ENCODE results near the gene ETS2. TPM values are rescaled to one million over a fixed set of nuclear protein-coding genes. Genes with fewer than 3 reads are reported as not detected.

The ETS2 gene
- total RNA-seq (2021; fragmentation: NEBNext Ultra II Directional; extraction: Animal tissue kit (Norgen Biotek cat#: 25700)) (42.2 and 45.1 TPM in 2 replicates), polyA plus RNA-seq (2011; rRNA removed) (10.4 and 11.0 TPM in 2 replicates), polyA minus RNA-seq (2011; rRNA and poly(A)+ RNA removed) (16.9 and 24.2 TPM in 2 replicates)
- polyA plus RNA-seq (2011; cell fraction: cytosol; rRNA removed): 11.7 TPM
- 19.7 TPM for polyA plus RNA-seq (2011; cell fraction: nucleus; rRNA removed)
- 18.4 to 22.7 TPM (median 21.9 TPM) in 4 replicates for polyA plus RNA-seq (2012, experiment 1 of 2)
- polyA plus RNA-seq (2012, experiment 2 of 2): 12.8 TPM
- polyA plus RNA-seq (2013, experiment 1 of 2): 22.6 TPM
- 22.9 TPM for polyA plus RNA-seq (2013, experiment 2 of 2)
- polyA minus RNA-seq (2011; cell fraction: cytosol; rRNA and poly(A)+ RNA removed): 17.0 TPM
- 15.5 TPM for polyA minus RNA-seq (2011; cell fraction: nucleus; rRNA and poly(A)+ RNA removed)
- long read RNA-seq, experiment 1, transcript ETS2-202 (10 exons, 3,766 nt): major isoform, 8 of 38 reads
- long read RNA-seq, experiment 1, partial matches to known transcripts: 28 of 38 reads
- long read RNA-seq, experiment 1, other reads (novel, unspliced or antisense): 2 of 38 reads
- long read RNA-seq, experiment 2, partial matches to known transcripts: 0 of 20 reads
- long read RNA-seq, experiment 2, other reads (novel, unspliced or antisense): 20 of 20 reads

- peak within 1 kb of the TSS; percentile 8; the same call in 1 of the 2 replicates for H2AFZ ChIP-seq (ENCODE audit: low read length)
- H3K14ac ChIP-seq (ENCODE audit: insufficient read length): no peak within 1 kb of the TSS
- H2BK15ac ChIP-seq (ENCODE audit: low read length): 0 out of 2 replicates have a peak within 1 kb of the TSS, but pooled peaks have one; percentile 72
- peaks cover 0 to 8% (median 5%) of the 10 kb centered on the region in 4 experiments; a peak in 4 of 7 replicates for H3K27me3 ChIP-seq (replicated peaks in 1 of 4; ENCODE audit: control insufficient read depth in 3 of 4, extremely low read depth in 1 of 4, insufficient read depth in 3 of 4, low read length in 3 of 4)
- H3K56ac ChIP-seq (replicated peaks; ENCODE audit: insufficient read length, low read depth, low read length): no peak within 1 kb of the TSS
- H3K79me1 ChIP-seq (ENCODE audit: low read depth, low read length): no peaks in the 10 kb centered on the region
- peak within 1 kb of the TSS; percentile 87 for H3K18ac ChIP-seq (ENCODE audit: extremely low read depth, low read length)
- H3K36me3 ChIP-seq (ENCODE audit: control insufficient read depth in 2 of 4, insufficient read depth in 4 of 4, low read length in 3 of 4): peaks cover 0 to 7% (median 2%) of the 10 kb centered on the region in 4 experiments; a peak in 2 of 8 replicates
- H4K8ac ChIP-seq (ENCODE audit: extremely low read depth, insufficient read depth, low read length): no peak within 1 kb of the TSS; the same call in 1 of the 2 replicates
- no peaks in the 10 kb centered on the region for H3K9me3 ChIP-seq (ENCODE audit: insufficient read depth in 2 of 2, low read depth in 1 of 2, low read length in 1 of 2)
- POLR2A ChIA-PET (ENCODE audit: partially characterized antibody): interaction anchor here (0.8 to 2.0 kb wide), 5 partner anchors 8 to 357 kb away, joined by 3 to 5 read pairs (median 3); no protein-coding TSS in a partner anchor
- peak; percentile 71 to 83 for DNase-seq (ENCODE audit: low read depth in 1 of 2, low spot score in 2 of 2)
- H2BK12ac ChIP-seq (ENCODE audit: low read depth, low read length): no peak within 1 kb of the TSS; the same call in 1 of the 2 replicates
- H3K23ac ChIP-seq (ENCODE audit: insufficient read length): no peak within 1 kb of the TSS
- H3K4me2 ChIP-seq (ENCODE audit: insufficient read depth in 1 of 2, low read depth in 2 of 2, low read length in 2 of 2): peak within 1 kb of the TSS; percentile 48 to 68
- peak within 1 kb of the TSS; percentile 65 to 91 (median 82) for H3K4me3 ChIP-seq (ENCODE audit: extremely low read depth in 1 of 4, insufficient read depth in 2 of 4, low read depth in 3 of 4, low read length in 4 of 4)
- WGBS, 2 experiments (ENCODE audit: extremely low coverage in 1 of 2, insufficient coverage in 1 of 2, insufficient read length in 1 of 2, insufficient replicate concordance in 2 of 2, low coverage in 1 of 2, low lambda C conversion rate in 2 of 2, missing lambda C conversion rate in 1 of 2): 0% methylated on average over 24 of the region's 76 CpGs; no CpG with 5 or more reads in 1 of the 2 experiments
- no peak within 1 kb of the TSS for H2AK5ac ChIP-seq (ENCODE audit: low read depth, low read length)
- H3K4me1 ChIP-seq (replicated peaks in 1 of 4; ENCODE audit: control insufficient read depth in 3 of 4, insufficient read depth in 4 of 4, low read length in 3 of 4): peaks cover 10 to 23% (median 14%) of the 10 kb centered on the region in 4 experiments; a peak in 6 of 7 replicates
- H3K27ac ChIP-seq (ENCODE audit: low read depth, low read length): no peak within 1 kb of the TSS
- FAIRE-seq: no peak
- 0 out of 2 replicates have a peak within 1 kb of the TSS, but pooled peaks have one; percentile 35 for H2BK5ac ChIP-seq (ENCODE audit: low read depth, low read length)
- H4K91ac ChIP-seq (replicated peaks; ENCODE audit: insufficient read length, low read length): peak within 1 kb of the TSS; percentile 38
- CTCF ChIA-PET (ENCODE audit: partially characterized antibody): interaction anchor here (0.5 to 1.6 kb wide), 13 partner anchors 8 to 321 kb away, joined by 3 to 5 read pairs (median 3); no protein-coding TSS in a partner anchor
- H2BK120ac ChIP-seq (replicated peaks; ENCODE audit: low read depth, low read length): peak within 1 kb of the TSS; percentile 34
- peak within 1 kb of the TSS; percentile 8 for H3K4ac ChIP-seq (replicated peaks; ENCODE audit: insufficient read length, low read depth, low read length)
- peak within 1 kb of the TSS; percentile 62 for H4K5ac ChIP-seq (ENCODE audit: insufficient read length, low read depth, low read length)
- H3K9ac ChIP-seq (replicated peaks in 1 of 4; ENCODE audit: extremely low read depth in 1 of 4, low read depth in 3 of 4, low read length in 3 of 4): peak within 1 kb of the TSS; percentile 25 to 85 (median 47); a peak in 6 of 7 replicates
- H2BK20ac ChIP-seq (ENCODE audit: low read length): no peak within 1 kb of the TSS
- peaks cover 4% of the 10 kb centered on the region; the same call in 1 of the 2 replicates for H3K23me2 ChIP-seq (ENCODE audit: low read depth, low read length)
- H3K79me2 ChIP-seq (ENCODE audit: control insufficient read depth in 1 of 2, insufficient read depth in 2 of 2, low read length in 2 of 2): peaks cover 8 to 43% of the 10 kb centered on the region in 2 experiments; a peak in 3 of 4 replicates
- peaks cover 0 to 3% of the 10 kb centered on the region in 2 experiments for H4K20me1 ChIP-seq (replicated peaks in 1 of 2; ENCODE audit: control insufficient read depth in 1 of 2, insufficient read depth in 2 of 2, low read length in 2 of 2)
- no peak for TF ChIP-seq RFX5 (IDR thresholded peaks at IDR 0.05; ENCODE audit: borderline replicate concordance, low read depth, low read length)
- no peak for TF ChIP-seq YY1 (IDR thresholded peaks at IDR 0.05; ENCODE audit: low read depth, low read length)
- no peak for TF ChIP-seq ZNF274 (IDR thresholded peaks at IDR 0.05; ENCODE audit: borderline replicate concordance, extremely low read depth, low read length)
- TF ChIP-seq ATF2 (IDR thresholded peaks at IDR 0.05; ENCODE audit: low read length): no peak
- TF ChIP-seq TEAD4 (IDR thresholded peaks at IDR 0.05; ENCODE audit: low read depth, low read length): 0 out of 2 replicates have a peak, but pooled peaks have one; percentile 1
- TF ChIP-seq SP2 (IDR thresholded peaks at IDR 0.05; ENCODE audit: low read length): no peak
Measured at GRCh38 chr21:38805328-38806152, at the start of gene ETS2. ETS2 (plus strand) TSS chr21:38805929; CDS start chr21:38810035, 4,106 bp downstream.
